Esophagus muscularis mucosa (tissue), 4 donors: ENCODE results near the gene HHIPL1.

ENCODE experiments used
- CTCF ChIP-seq, 3 experiments: fragments of 200-600 bp in 2 of 3; fragments of 450-650 bp in 1 of 3; sonication (generic) in 2 of 3; IDR thresholded peaks; one replicate each; pipeline ENCODE4 v1.5.1; 2017 to 2019; ENCODE audit warnings: antibody characterized with exemption in 3 of 3, mild to moderate bottlenecking in 2 of 3, moderate library complexity in 1 of 3
- EP300 ChIP-seq: sonication (generic); formaldehyde crosslinking; IDR thresholded peaks from one replicate; pipeline ENCODE4 v1.6.1; 2017; ENCODE audit warnings: antibody characterized with exemption
- POLR2A ChIP-seq: fragments of 450-650 bp; IDR thresholded peaks from one replicate; pipeline ENCODE4 v1.6.1; 2017; ENCODE audit warnings: antibody characterized with exemption, moderate library complexity, mild to moderate bottlenecking, low read depth
- POLR2AphosphoS5 ChIP-seq, 2 donors: sonication (generic); formaldehyde crosslinking; IDR thresholded peaks; one replicate each; pipeline ENCODE4 v1.6.1; 2017; ENCODE audit warnings: antibody characterized with exemption in 2 of 2

GRCh38 chr14:99687284-99688209, 42.6 kb downstream of the HHIPL1 start:
- TF ChIP-seq CTCF (IDR thresholded peaks at IDR 0.05) (peak in 2 of 3 experiments; percentile 18 to 61), POLR2AphosphoS5 (IDR thresholded peaks at IDR 0.05) (no peak), EP300 (no peak), POLR2A (no peak)
